ENCODE results near the gene SORCS1. TPM values are rescaled to one million over a fixed set of nuclear protein-coding genes. Genes with fewer than 3 reads are reported as not detected.

The SORCS1 gene
- total RNA-seq, 2 donors from 2014 or later, result 0.23 to 14.4 TPM

GRCh38 chr10:106987362-106987761, 177.1 kb downstream of the SORCS1 start:
- no peaks in the 10 kb centered on the region for H3K27me3 ChIP-seq (replicated peaks; ENCODE audit: insufficient read depth)
- no peaks in the 10 kb centered on the region for H3K36me3 ChIP-seq
- H3K4me3 ChIP-seq, result no peak overlapping the region
- no peak overlapping the region for H3K27ac ChIP-seq
- DNase-seq (ENCODE audit: low spot score), result no peak
- 58% methylated on average over 5 of the region's 5 CpGs for WGBS
- intact Hi-C loops (cut with DNase I), result no loop called here
- H3K4me1 ChIP-seq (replicated peaks), result no peaks in the 10 kb centered on the region
- H3K9me3 ChIP-seq, result no peaks in the 10 kb centered on the region
- no peak for TF ChIP-seq POLR2A (IDR thresholded peaks at IDR 0.05)
- no peak for TF ChIP-seq POLR2AphosphoS5 (IDR thresholded peaks at IDR 0.05)
- TF ChIP-seq CTCF (IDR thresholded peaks at IDR 0.05), result no peak

DNA sequence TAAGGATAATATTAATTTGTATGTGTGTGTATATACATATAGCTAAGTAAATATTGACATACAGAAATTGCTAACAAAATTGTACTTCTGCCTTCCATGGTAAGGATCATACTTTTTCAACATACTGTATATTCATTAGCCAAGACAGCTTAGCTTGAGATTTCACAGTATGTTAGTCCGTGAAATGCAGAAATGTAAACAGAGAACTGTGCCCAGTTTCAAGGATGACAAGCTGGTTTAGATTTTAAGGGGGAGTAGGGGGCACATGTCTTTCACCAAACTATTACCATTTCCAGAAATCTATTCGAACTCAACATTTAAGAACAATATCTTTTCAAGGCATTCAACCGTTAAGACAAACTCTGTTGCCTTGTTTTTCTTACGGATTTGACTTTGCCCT, 182.2 kb downstream of the SORCS1 start:
- H3K4me1 ChIP-seq (replicated peaks), result no peaks in the 10 kb centered on the region
- no peak overlapping the region for H3K4me3 ChIP-seq
- 52% methylated on average over 4 of the region's 4 CpGs for WGBS
- no peaks in the 10 kb centered on the region for H3K27me3 ChIP-seq (replicated peaks; ENCODE audit: insufficient read depth)
- H3K27ac ChIP-seq, result no peak overlapping the region
- no peak for DNase-seq (ENCODE audit: low spot score)
- no peak for TF ChIP-seq POLR2AphosphoS5 (IDR thresholded peaks at IDR 0.05)
- intact Hi-C loops (cut with DNase I), result no loop called here
- no peaks in the 10 kb centered on the region for H3K9me3 ChIP-seq
- H3K36me3 ChIP-seq, result no peaks in the 10 kb centered on the region

- Histone ChIP-seq H3K36me3 (no peaks in the 10 kb centered on the region), H3K27ac (no peak overlapping the region), H3K4me3 (no peak overlapping the region), H3K4me1 (replicated peaks) (no peaks in the 10 kb centered on the region), H3K27me3 (replicated peaks; ENCODE audit: insufficient read depth) (no peaks in the 10 kb centered on the region), H3K9me3 (no peaks in the 10 kb centered on the region)
- no peak for DNase-seq (ENCODE audit: low spot score)
- intact Hi-C loops (cut with DNase I), result no loop called here
- no peak for TF ChIP-seq POLR2AphosphoS5 (IDR thresholded peaks at IDR 0.05)
- TF ChIP-seq POLR2A (IDR thresholded peaks at IDR 0.05), result no peak
- TF ChIP-seq CTCF (IDR thresholded peaks at IDR 0.05), result no peak
- WGBS, result 77% methylated on average over 6 of the region's 6 CpGs
Observed at GRCh38 chr10:106981452-106982075, 182.9 kb downstream of the SORCS1 start.

DNA sequence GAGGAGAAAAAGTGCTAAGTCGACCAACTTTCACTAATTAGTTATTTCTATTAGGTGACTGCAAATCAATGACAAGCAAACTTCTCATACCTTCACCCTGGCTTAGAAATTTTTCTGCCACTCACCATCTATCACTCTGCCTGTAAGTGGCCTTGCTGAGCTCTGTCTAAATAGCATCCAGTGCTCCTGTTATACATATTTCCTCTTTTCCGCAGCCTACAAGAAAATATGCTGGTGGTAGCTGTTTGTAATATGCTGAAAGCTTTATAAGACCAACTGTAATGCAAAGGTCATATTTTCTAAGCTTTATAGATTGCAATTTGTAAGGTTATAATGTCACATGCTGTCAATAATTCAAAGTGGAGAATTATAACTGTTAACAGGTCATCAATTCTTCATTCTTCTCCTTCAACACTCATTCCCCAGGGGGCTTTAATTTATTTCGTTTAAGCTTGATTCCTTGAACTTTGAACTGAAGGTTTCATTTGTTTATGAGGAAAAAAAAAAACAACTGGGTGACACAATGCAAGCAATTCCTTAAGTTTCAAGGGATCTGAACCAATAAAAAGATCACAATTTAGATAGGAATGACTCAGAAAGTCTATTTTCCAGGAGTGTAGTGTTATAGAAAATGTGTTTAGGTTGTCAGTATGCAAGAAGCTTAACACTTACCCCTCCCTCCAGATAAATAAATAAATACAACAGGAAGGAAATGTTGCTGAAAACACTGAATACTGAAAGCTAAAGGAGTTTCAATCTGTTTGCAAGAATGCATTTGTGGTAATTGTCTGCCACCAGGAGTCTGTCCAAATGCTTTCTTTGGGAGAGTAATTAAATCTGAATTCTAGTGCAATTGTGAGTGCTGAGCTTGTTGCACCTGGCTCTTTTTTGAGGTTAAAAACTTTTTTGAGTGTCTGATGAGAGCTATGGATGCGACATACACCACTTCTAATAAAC, 183.7 kb downstream of the SORCS1 start:
- Histone ChIP-seq H3K4me1 (replicated peaks) (no peaks in the 10 kb centered on the region), H3K4me3 (no peak overlapping the region), H3K27ac (no peak overlapping the region), H3K36me3 (no peaks in the 10 kb centered on the region), H3K27me3 (replicated peaks; ENCODE audit: insufficient read depth) (no peaks in the 10 kb centered on the region), H3K9me3 (no peaks in the 10 kb centered on the region)
- TF ChIP-seq POLR2A (IDR thresholded peaks at IDR 0.05) (no peak), POLR2AphosphoS5 (IDR thresholded peaks at IDR 0.05) (no peak)
- WGBS, result 70% methylated on average over 4 of the region's 4 CpGs
- no peak for DNase-seq (ENCODE audit: low spot score)
- intact Hi-C loops (cut with DNase I), result no loop called here

DNA sequence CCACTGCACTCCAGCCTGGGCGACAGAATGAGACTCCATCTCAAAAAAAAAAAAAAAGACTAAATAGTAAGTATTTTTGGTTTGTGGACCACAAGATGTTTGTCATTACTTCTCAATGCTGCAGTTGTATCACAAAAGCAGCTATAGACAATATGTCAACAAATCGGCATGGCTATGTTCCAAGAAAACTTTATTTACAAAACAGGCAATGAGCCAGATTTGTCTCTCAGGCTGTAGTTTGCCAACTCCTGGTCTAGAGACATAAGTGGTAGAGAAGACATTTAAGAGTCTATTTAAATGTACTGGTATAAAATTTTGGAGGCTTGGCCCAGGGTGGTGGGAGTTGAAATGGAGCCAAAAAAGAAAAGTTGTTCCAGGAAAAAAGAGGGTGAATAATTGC, 185.8 kb downstream of the SORCS1 start:
- intact Hi-C loops (cut with DNase I), result no loop called here
- 44% methylated on average over 2 of the region's 2 CpGs for WGBS
- Histone ChIP-seq H3K4me1 (replicated peaks) (no peaks in the 10 kb centered on the region), H3K27me3 (replicated peaks; ENCODE audit: insufficient read depth) (no peaks in the 10 kb centered on the region), H3K9me3 (no peaks in the 10 kb centered on the region), H3K27ac (no peak overlapping the region), H3K36me3 (no peaks in the 10 kb centered on the region), H3K4me3 (no peak overlapping the region)
- no peak for TF ChIP-seq CTCF (IDR thresholded peaks at IDR 0.05)
- no peak for TF ChIP-seq POLR2A (IDR thresholded peaks at IDR 0.05)
- no peak for TF ChIP-seq POLR2AphosphoS5 (IDR thresholded peaks at IDR 0.05)
- DNase-seq (ENCODE audit: low spot score), result no peak

All from prostate gland (tissue), 2 donors.